Measurements from ENCODE around the gene PSMA8. TPM values are rescaled to one million over a fixed set of nuclear protein-coding genes. Genes with fewer than 3 reads are reported as not detected.
"Not testable (repeated sequence)": the region's sequence is repeated elsewhere in the genome, so short reads cannot be mapped to it uniquely, and the experiment has no call there.

The PSMA8 gene
- total RNA-seq, 1 donor from 2014 or later = 0.25 TPM

DNA sequence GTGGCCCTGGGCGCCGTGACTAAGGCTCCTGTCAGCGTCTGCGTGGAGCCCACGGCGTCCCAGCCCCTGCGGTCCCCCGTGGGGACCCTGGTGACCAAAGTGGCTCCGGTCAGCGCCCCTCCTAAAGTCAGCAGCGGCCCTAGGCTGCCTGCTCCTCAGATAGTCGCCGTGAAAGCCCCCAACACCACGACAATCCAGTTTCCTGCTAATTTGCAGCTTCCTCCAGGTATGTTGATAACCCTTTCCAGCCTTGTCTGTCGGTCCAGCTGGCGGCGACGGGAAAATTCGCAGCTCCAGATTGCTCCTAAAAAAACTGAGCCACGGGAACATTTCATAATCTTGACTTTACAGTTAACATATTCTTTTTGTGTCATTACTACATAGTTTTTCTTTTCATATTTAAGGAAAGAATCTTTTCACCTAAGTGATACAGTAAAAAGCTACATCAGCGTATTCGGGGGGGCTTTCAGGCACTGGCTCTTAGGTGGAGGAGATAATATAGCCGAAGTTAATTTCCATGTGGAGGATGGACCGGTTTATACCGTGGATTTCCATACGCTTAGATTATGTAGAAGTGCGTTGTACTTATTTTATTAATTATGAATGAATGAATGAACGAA, 93.5 kb downstream of the PSMA8 start:
- intact Hi-C loops (cut with micrococcal nuclease) = loop anchor here (2.0 to 5.0 kb wide), 3 partner anchors 92 to 320 kb away; partner anchors contain the start of gene KCTD1

GRCh38 chr18:26228562-26229260, 95.0 kb downstream of the PSMA8 start:
- intact Hi-C loops (cut with micrococcal nuclease) = loop anchor here (5.0 kb wide), 2 partner anchors 201 to 319 kb away; partner anchors contain the start of gene KCTD1

- intact Hi-C loops (cut with micrococcal nuclease) = no loop called here
Observed at GRCh38 chr18:26230497-26230896, 96.8 kb downstream of the PSMA8 start.

DNA sequence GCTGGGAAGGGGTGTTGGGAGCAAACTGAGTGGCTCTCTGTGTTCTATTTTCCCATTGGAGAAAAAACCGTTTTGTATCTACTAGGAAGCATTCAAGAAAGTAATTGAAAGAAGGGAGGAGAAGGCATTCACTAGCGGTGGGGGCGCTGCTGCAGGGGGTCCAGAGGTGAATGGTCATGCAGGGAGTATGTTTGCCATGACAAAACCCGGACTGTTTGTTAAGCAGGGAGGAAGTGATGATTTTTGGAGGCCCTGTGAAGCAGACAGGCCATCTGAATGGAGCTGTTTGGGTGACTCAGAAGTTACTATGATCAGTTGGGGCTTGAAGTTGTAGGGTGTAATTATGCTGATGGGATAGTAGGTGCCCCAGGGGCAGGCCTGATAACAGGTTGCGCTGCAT, 99.5 kb downstream of the PSMA8 start:
- intact Hi-C loops (cut with micrococcal nuclease) = no loop called here

DNA sequence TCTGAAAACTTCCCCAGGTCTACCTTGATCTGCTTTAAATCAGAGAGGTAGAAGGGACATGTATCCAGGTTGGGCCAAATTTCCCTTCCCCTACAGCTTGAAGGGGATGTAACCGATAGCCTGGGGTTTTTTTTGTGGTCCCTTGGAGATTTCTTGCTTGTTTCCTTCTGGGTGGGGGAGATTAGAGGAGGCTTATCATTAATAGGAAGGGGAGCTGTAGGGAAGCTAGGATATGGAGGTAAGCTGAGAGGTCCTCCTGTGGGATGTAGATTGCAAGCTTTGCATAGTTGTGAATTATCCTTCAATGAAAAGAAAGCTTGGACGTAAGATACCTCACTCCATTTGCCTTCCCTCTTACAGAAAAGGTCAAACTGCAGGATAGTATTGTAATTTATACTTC, 103.7 kb downstream of the PSMA8 start:
- intact Hi-C loops (cut with micrococcal nuclease) = not testable (repeated sequence)

- intact Hi-C loops (cut with micrococcal nuclease) = not testable (repeated sequence)
Observed at GRCh38 chr18:26238718-26239117, 105.0 kb downstream of the PSMA8 start.

- intact Hi-C loops (cut with micrococcal nuclease) = not testable (repeated sequence)
Observed at GRCh38 chr18:26242392-26242791, 108.7 kb downstream of the PSMA8 start.

Other genes with a start within 250 kb of the PSMA8 start
- 77.4 and 77.5 TPM in 2 replicates for gene SS18, start 43.3 kb upstream of the PSMA8 start, total RNA-seq
- gene TAF4B, start 92.6 kb downstream of the PSMA8 start, total RNA-seq = 9.4 TPM in 2 replicates